Small intestine (tissue), 7 donors: Measurements from ENCODE around the gene CYP4F3. TPM values are rescaled to one million over a fixed set of nuclear protein-coding genes. Genes with fewer than 3 reads are reported as not detected.
A peak's percentile ranks its signal among the peaks of the same experiment; 100 is the strongest.
"Not testable (repeated sequence)": the region's sequence is repeated elsewhere in the genome, so short reads cannot be mapped to it uniquely, and the experiment has no call there.

Experiments
- DNase-seq, 2 donors: peaks; one replicate each; pipeline versions ENCODE4 v3.0.0 to v3.0.0-alpha.2; 2013
- FAIRE-seq: peaks from 2 replicates; lab custom pipeline; 2012; peaks lifted over from hg19 to GRCh38; lab: Jason Lieb, UNC
- H3K27ac ChIP-seq, 3 donors: one replicate each; pipeline ENCODE4 v1.5.1; 2013; ENCODE audit warnings: low read length in 2 of 3, mild to moderate bottlenecking in 2 of 3, control low read depth in 1 of 3, inconsistent platforms in 1 of 3, low read depth in 1 of 3, moderate library complexity in 1 of 3
- H3K27me3 ChIP-seq, 3 donors: one replicate each; pipeline ENCODE4 v1.6.1; 2013; ENCODE audit warnings: low read length in 3 of 3, inconsistent platforms in 1 of 3; ENCODE audit not compliant: control insufficient read depth in 3 of 3, insufficient read depth in 3 of 3
- H3K36me3 ChIP-seq, 3 donors: one replicate each; pipeline ENCODE4 v1.6.1; 2013; ENCODE audit warnings: low read length in 3 of 3, inconsistent platforms in 1 of 3, low read depth in 1 of 3, mild to moderate bottlenecking in 1 of 3, moderate library complexity in 1 of 3; ENCODE audit not compliant: control insufficient read depth in 3 of 3, insufficient read depth in 2 of 3
- H3K4me1 ChIP-seq, 3 donors: one replicate each; pipeline ENCODE4 v1.6.1; 2013; ENCODE audit warnings: low read length in 2 of 3, inconsistent platforms in 1 of 3, low read depth in 1 of 3, mild to moderate bottlenecking in 1 of 3, moderate library complexity in 1 of 3; ENCODE audit not compliant: control insufficient read depth in 3 of 3, insufficient read depth in 2 of 3
- H3K4me3 ChIP-seq, 3 donors: one replicate each; pipeline ENCODE4 v1.5.1; 2013; ENCODE audit warnings: low read length in 3 of 3, control low read depth in 1 of 3, inconsistent platforms in 1 of 3, low read depth in 1 of 3, mild to moderate bottlenecking in 1 of 3, moderate library complexity in 1 of 3
- H3K9me3 ChIP-seq, 2 donors: one replicate each; pipeline ENCODE4 v1.6.1; 2013; ENCODE audit warnings: low read depth in 1 of 2, low read length in 1 of 2; ENCODE audit not compliant: control insufficient read depth in 2 of 2, insufficient read depth in 1 of 2
- WGBS, 3 donors: extraction: QIAGEN DNeasy Blood & Tissue Kit; methylation state at CpG; one replicate each; pipeline ENCODE4 v1.1.7; 2013; 5-methylcytosine and 5-hydroxymethylcytosine counted together
- polyA plus RNA-seq, 4 donors: library from polyadenylated mRNA; stranded (reverse) in 3 of 4; unstranded in 1 of 4; fragments of 200-250 nt in 3 of 4; fragments of 120-200 nt in 1 of 4; gene quantifications; one replicate each; pipeline versions ENCODE4 v1.2.1 to v1.2.3, GENCODE V29; 2013
- donor health status: healthy with polysubstance abuse.
- donor health status: control.
- donor health status: control.
- donor health status: Bipolar disorder and iron deficiency.
- donor health status: healthy.

CYP4F3 gene
- polyA plus RNA-seq, 4 donors = 2.3 to 15.2 (median 7.9) TPM

GRCh38 chr19:15644816-15645215 lies 4.1 kb downstream of the CYP4F3 start:
- Histone ChIP-seq H3K4me3 (no peak overlapping the region), H3K27me3 (no peaks in the 10 kb centered on the region), H3K27ac (no peak overlapping the region), H3K36me3 (peaks cover 0 to 4% (median 0%) of the 10 kb centered on the region in 3 donors), H3K4me1 (peaks cover 0 to 25% (median 2%) of the 10 kb centered on the region in 3 donors), H3K9me3 (peaks cover 0 to 4% of the 10 kb centered on the region in 2 donors)
- DNase-seq (no peak), FAIRE-seq (no peak)
- WGBS, 3 donors = 69 to 86% (median 80%) methylated on average over 3 of the region's 3 CpGs

- no peak overlapping the region for H3K27ac ChIP-seq
- WGBS, 3 donors = 64 to 73% (median 72%) methylated on average over 2 of the region's 2 CpGs
- DNase-seq (no peak), FAIRE-seq (no peak)
- H3K4me3 ChIP-seq = no peak overlapping the region
- peaks cover 0 to 10% (median 0%) of the 10 kb centered on the region in 3 donors for H3K36me3 ChIP-seq
- H3K4me1 ChIP-seq = peaks cover 0 to 4% (median 0%) of the 10 kb centered on the region in 3 donors
- H3K9me3 ChIP-seq = peaks cover 0 to 4% of the 10 kb centered on the region in 2 donors
- H3K27me3 ChIP-seq = no peaks in the 10 kb centered on the region
Measured at GRCh38 chr19:15649526-15649925, 8.8 kb downstream of the CYP4F3 start.

- H3K4me1 ChIP-seq, H3K36me3 ChIP-seq, FAIRE-seq, H3K27me3 ChIP-seq, H3K4me3 ChIP-seq, DNase-seq, H3K27ac ChIP-seq, H3K9me3 ChIP-seq: not testable (repeated sequence)
Measured at GRCh38 chr19:15650123-15650522, 9.4 kb downstream of the CYP4F3 start.

GRCh38 chr19:15651791-15652190 lies 11.1 kb downstream of the CYP4F3 start:
- Histone ChIP-seq H3K4me3 (no peak overlapping the region), H3K4me1 (peaks cover 0 to 4% (median 0%) of the 10 kb centered on the region in 3 donors), H3K27ac (peak overlapping the region in 1 of 3 donors; percentile 22), H3K9me3 (peaks cover 0 to 4% of the 10 kb centered on the region in 2 donors), H3K36me3 (peaks cover 0 to 10% (median 0%) of the 10 kb centered on the region in 3 donors), H3K27me3 (no peaks in the 10 kb centered on the region)
- 35 to 59% (median 38%) methylated on average over 3 of the region's 3 CpGs for WGBS, 3 donors
- DNase-seq (peak; percentile 59 to 65), FAIRE-seq (no peak)

- Histone ChIP-seq H3K9me3 (peaks cover 0 to under 1% of the 10 kb centered on the region in 2 donors), H3K27ac (no peak overlapping the region), H3K27me3 (no peaks in the 10 kb centered on the region), H3K4me3 (no peak overlapping the region), H3K36me3 (peaks cover 0 to 6% (median 0%) of the 10 kb centered on the region in 3 donors), H3K4me1 (peaks cover 0 to 4% (median 0%) of the 10 kb centered on the region in 3 donors)
- no peak for FAIRE-seq
- WGBS, 3 donors = 77 to 85% (median 81%) methylated on average over 8 of the region's 8 CpGs
- no peak for DNase-seq
Measured at GRCh38 chr19:15652559-15653278, 12.0 kb downstream of the CYP4F3 start.

- DNase-seq (no peak), FAIRE-seq (no peak)
- Histone ChIP-seq H3K36me3 (peaks cover 0 to 7% (median 0%) of the 10 kb centered on the region in 3 donors), H3K27me3 (no peaks in the 10 kb centered on the region), H3K4me3 (no peak overlapping the region), H3K4me1 (peaks cover 0 to 4% (median 0%) of the 10 kb centered on the region in 3 donors), H3K9me3 (no peaks in the 10 kb centered on the region), H3K27ac (no peak overlapping the region)
Measured at GRCh38 chr19:15656467-15656866, 15.8 kb downstream of the CYP4F3 start.

GRCh38 chr19:15663247-15663646 lies 22.6 kb downstream of the CYP4F3 start:
- Histone ChIP-seq H3K9me3 (peaks cover 0 to 3% of the 10 kb centered on the region in 2 donors), H3K4me1 (peaks cover 0 to 2% (median 0%) of the 10 kb centered on the region in 3 donors), H3K36me3 (peaks cover 0 to 1% (median 0%) of the 10 kb centered on the region in 3 donors), H3K27me3 (no peaks in the 10 kb centered on the region), H3K27ac (no peak overlapping the region), H3K4me3 (no peak overlapping the region)
- no peak for DNase-seq
- WGBS, 3 donors = 80 to 86% (median 84%) methylated on average over 4 of the region's 4 CpGs
- FAIRE-seq = no peak

- DNase-seq (no peak), FAIRE-seq (no peak)
- 22 to 46% (median 39%) methylated on average over 1 of the region's 1 CpG for WGBS, 3 donors
- peaks cover 0 to 3% (median 0%) of the 10 kb centered on the region in 3 donors for H3K27me3 ChIP-seq
- H3K36me3 ChIP-seq = no peaks in the 10 kb centered on the region
- no peak overlapping the region for H3K4me3 ChIP-seq
- peaks cover 0 to 2% (median 0%) of the 10 kb centered on the region in 3 donors for H3K4me1 ChIP-seq
- H3K27ac ChIP-seq = no peak overlapping the region
- peaks cover 0 to 3% of the 10 kb centered on the region in 2 donors for H3K9me3 ChIP-seq
Measured at GRCh38 chr19:15666186-15666585, 25.5 kb downstream of the CYP4F3 start.
